ENCODE data around the gene FIBCD1. TPM values are rescaled to one million over a fixed set of nuclear protein-coding genes. Genes with fewer than 3 reads are reported as not detected.

Gene FIBCD1
- total RNA-seq, 1 experiment from 2014 or later, result 6.6 TPM

DNA sequence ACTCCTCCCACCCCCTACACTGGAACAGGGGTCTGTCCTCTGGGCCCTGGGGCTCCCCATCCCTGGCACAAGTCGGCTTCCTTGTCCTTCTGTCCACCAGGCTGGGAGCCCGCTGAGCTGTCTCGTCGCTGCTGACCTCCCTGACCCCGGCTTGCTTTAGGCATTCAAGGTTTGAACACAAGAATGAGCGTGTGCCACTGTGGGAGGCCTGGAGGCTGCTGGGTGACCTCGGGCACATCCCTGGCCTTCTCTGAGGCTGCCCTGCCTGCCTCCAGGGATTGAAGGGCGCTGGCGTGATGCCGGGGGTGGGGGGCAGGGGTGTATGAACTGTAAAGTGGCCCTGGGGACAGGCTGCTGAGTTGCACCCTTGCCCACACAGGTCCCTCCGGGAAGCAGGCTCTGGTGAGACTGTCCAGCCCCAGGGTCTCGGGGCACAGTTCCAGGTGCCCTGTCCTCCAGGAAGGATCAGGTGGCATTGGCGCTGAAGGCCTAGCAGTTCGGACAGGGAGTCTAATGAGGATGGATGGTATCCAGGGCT lies 18.2 kb downstream of the FIBCD1 start:
- ChIA-PET CTCF (interaction anchor here (0.6 kb wide), 1 partner anchor 77 kb away, joined by 3 read pairs; no protein-coding TSS in a partner anchor), POLR2A (no interaction called here)
- Mint-ChIP-seq H3K4me3 (no peak overlapping the region), H3K4me1 (peaks cover 9% of the 10 kb centered on the region), H3K36me3 (no peaks in the 10 kb centered on the region), H3K27ac (no peak overlapping the region), H3K27me3 (ENCODE audit: low read depth) (no peaks in the 10 kb centered on the region), H3K9me3 (no peaks in the 10 kb centered on the region)
- no peak for DNase-seq (ENCODE audit: low spot score)
- ATAC-seq, result no peak
- TF ChIP-seq, protein P1, sequence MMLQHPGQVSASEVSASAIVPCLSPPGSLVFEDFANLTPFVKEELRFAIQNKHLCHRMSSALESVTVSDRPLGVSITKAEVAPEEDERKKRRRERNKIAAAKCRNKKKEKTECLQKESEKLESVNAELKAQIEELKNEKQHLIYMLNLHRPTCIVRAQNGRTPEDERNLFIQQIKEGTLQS (CRISPR knock-in tag; conservative IDR thresholded peaks at IDR 0.05), result no peak
- TF ChIP-seq, protein P2, sequence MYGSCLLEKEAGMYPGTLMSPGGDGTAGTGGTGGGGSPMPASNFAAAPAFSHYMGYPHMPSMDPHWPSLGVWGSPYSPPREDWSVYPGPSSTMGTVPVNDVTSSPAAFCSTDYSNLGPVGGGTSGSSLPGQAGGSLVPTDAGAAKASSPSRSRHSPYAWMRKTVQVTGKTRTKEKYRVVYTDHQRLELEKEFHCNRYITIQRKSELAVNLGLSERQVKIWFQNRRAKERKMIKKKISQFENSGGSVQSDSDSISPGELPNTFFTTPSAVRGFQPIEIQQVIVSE (CRISPR knock-in tag; IDR thresholded peaks at IDR 0.05; ENCODE audit: borderline replicate concordance), result no peak
- no peak for TF ChIP-seq MXD4 (CRISPR knock-in tag; IDR thresholded peaks at IDR 0.05; ENCODE audit: borderline replicate concordance)
- no peak for TF ChIP-seq ZNF263 (CRISPR knock-in tag; IDR thresholded peaks at IDR 0.05; ENCODE audit: low read depth)
- TF ChIP-seq, protein P3, sequence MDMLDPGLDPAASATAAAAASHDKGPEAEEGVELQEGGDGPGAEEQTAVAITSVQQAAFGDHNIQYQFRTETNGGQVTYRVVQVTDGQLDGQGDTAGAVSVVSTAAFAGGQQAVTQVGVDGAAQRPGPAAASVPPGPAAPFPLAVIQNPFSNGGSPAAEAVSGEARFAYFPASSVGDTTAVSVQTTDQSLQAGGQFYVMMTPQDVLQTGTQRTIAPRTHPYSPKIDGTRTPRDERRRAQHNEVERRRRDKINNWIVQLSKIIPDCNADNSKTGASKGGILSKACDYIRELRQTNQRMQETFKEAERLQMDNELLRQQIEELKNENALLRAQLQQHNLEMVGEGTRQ (CRISPR knock-in tag; IDR thresholded peaks at IDR 0.05), result no peak
- no peak for TF ChIP-seq GTF2I (CRISPR knock-in tag; conservative IDR thresholded peaks at IDR 0.05)
- TF ChIP-seq, protein P4, sequence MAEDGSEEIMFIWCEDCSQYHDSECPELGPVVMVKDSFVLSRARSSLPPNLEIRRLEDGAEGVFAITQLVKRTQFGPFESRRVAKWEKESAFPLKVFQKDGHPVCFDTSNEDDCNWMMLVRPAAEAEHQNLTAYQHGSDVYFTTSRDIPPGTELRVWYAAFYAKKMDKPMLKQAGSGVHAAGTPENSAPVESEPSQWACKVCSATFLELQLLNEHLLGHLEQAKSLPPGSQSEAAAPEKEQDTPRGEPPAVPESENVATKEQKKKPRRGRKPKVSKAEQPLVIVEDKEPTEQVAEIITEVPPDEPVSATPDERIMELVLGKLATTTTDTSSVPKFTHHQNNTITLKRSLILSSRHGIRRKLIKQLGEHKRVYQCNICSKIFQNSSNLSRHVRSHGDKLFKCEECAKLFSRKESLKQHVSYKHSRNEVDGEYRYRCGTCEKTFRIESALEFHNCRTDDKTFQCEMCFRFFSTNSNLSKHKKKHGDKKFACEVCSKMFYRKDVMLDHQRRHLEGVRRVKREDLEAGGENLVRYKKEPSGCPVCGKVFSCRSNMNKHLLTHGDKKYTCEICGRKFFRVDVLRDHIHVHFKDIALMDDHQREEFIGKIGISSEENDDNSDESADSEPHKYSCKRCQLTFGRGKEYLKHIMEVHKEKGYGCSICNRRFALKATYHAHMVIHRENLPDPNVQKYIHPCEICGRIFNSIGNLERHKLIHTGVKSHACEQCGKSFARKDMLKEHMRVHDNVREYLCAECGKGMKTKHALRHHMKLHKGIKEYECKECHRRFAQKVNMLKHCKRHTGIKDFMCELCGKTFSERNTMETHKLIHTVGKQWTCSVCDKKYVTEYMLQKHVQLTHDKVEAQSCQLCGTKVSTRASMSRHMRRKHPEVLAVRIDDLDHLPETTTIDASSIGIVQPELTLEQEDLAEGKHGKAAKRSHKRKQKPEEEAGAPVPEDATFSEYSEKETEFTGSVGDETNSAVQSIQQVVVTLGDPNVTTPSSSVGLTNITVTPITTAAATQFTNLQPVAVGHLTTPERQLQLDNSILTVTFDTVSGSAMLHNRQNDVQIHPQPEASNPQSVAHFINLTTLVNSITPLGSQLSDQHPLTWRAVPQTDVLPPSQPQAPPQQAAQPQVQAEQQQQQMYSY (CRISPR knock-in tag; IDR thresholded peaks at IDR 0.05), result no peak
- no peak for TF ChIP-seq JAZF1 (CRISPR knock-in tag; IDR thresholded peaks at IDR 0.05)
- no peak for TF ChIP-seq NR3C1 (CRISPR knock-in tag; conservative IDR thresholded peaks at IDR 0.05; ENCODE audit: low read depth)
- TF ChIP-seq, protein P5, sequence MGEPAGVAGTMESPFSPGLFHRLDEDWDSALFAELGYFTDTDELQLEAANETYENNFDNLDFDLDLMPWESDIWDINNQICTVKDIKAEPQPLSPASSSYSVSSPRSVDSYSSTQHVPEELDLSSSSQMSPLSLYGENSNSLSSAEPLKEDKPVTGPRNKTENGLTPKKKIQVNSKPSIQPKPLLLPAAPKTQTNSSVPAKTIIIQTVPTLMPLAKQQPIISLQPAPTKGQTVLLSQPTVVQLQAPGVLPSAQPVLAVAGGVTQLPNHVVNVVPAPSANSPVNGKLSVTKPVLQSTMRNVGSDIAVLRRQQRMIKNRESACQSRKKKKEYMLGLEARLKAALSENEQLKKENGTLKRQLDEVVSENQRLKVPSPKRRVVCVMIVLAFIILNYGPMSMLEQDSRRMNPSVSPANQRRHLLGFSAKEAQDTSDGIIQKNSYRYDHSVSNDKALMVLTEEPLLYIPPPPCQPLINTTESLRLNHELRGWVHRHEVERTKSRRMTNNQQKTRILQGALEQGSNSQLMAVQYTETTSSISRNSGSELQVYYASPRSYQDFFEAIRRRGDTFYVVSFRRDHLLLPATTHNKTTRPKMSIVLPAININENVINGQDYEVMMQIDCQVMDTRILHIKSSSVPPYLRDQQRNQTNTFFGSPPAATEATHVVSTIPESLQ (CRISPR knock-in tag; IDR thresholded peaks at IDR 0.05), result no peak
- TF ChIP-seq ZNF232 (CRISPR knock-in tag; IDR thresholded peaks at IDR 0.05), result no peak
- TF ChIP-seq, protein P6, sequence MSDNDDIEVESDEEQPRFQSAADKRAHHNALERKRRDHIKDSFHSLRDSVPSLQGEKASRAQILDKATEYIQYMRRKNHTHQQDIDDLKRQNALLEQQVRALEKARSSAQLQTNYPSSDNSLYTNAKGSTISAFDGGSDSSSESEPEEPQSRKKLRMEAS (CRISPR knock-in tag; IDR thresholded peaks at IDR 0.05), result no peak
- no peak for TF ChIP-seq FOXJ3 (CRISPR knock-in tag; IDR thresholded peaks at IDR 0.05; ENCODE audit: borderline replicate concordance)

DNA sequence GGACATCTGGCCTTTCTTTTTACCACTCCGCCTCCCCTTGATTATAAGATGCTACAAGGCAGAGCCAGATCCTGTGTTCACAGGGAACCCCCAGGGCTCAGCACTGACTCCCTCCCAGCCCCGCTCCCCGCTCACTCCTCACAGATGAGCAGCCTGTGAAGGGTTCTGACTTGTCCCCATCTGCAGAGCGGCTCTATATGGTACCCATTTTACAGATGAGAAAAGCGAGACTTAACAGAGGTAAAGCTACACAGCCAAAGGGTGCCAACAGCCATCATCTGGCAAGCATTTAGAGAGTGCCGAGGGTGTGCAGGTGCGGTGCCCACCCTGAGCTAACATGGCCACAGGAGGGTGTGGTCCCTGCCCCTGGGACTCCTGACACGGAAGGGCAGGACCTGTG lies 18.8 kb downstream of the FIBCD1 start:
- no peaks in the 10 kb centered on the region for H3K36me3 Mint-ChIP-seq
- DNase-seq (ENCODE audit: low spot score), result no peak
- no peak for ATAC-seq
- TF ChIP-seq GTF2I (CRISPR knock-in tag; conservative IDR thresholded peaks at IDR 0.05) (peak; percentile 43; the same call in 1 of the 2 replicates), SMAD4 (CRISPR knock-in tag; IDR thresholded peaks at IDR 0.05) (no peak), CBFB (CRISPR knock-in tag; IDR thresholded peaks at IDR 0.05; ENCODE audit: low read depth) (no peak)
- TF ChIP-seq, protein P3 (CRISPR knock-in tag; IDR thresholded peaks at IDR 0.05), result no peak
- no peaks in the 10 kb centered on the region for H3K9me3 Mint-ChIP-seq
- H3K4me3 Mint-ChIP-seq, result no peak overlapping the region
- H3K27me3 Mint-ChIP-seq (ENCODE audit: low read depth), result no peaks in the 10 kb centered on the region
- H3K4me1 Mint-ChIP-seq, result peaks cover 9% of the 10 kb centered on the region
- CTCF ChIA-PET, result interaction anchor here (1.6 kb wide), 1 partner anchor 78 kb away, joined by 7 read pairs; no protein-coding TSS in a partner anchor
- no peak overlapping the region for H3K27ac Mint-ChIP-seq
- POLR2A ChIA-PET, result no interaction called here
